Prostate gland (tissue), 2 donors: Measurements from ENCODE around the gene SFT2D3.

Source experiments
- POLR2A ChIP-seq: fragments of 450-650 bp; IDR thresholded peaks from one replicate; pipeline ENCODE4 v1.6.1; 2016; ENCODE audit warnings: antibody characterized with exemption, mild to moderate bottlenecking
- POLR2AphosphoS5 ChIP-seq: sonication (generic); formaldehyde crosslinking; IDR thresholded peaks from one replicate; pipeline ENCODE4 v1.6.1; 2017; ENCODE audit warnings: antibody characterized with exemption
- TF ChIP-seq, protein P1 (sequence below), 4 experiments: fragments of 200-600 bp in 2 of 4; fragments of 450-650 bp in 2 of 4; sonication (generic) in 2 of 4; IDR thresholded peaks; 1 replicate in 3 of 4; 2 replicates in 1 of 4; pipeline ENCODE4 v1.5.1; 2016 to 2019; ENCODE audit warnings: antibody characterized with exemption in 4 of 4, mild to moderate bottlenecking in 2 of 4, moderate library complexity in 2 of 4

DNA sequence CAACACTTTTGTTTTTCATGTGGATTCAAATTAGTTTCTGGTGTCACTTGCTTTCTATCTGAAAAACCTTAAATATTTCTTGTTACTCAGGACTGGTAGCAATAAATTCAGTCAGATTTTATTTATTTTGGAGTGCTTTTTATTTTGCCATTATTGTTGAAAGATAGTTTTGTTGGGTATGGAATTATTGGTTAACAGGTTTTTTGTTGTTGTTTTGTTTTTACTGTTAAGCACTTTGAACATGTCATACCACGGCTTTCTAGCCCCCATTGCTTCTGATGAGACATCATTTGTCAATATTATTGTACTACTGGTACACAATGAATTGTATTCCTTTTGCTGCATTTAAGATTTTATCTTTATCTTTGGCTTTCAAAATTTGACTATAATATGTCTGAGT is 12.9 kb upstream of the SFT2D3 start:
- TF ChIP-seq POLR2AphosphoS5 (no peak), POLR2A (no peak)
- TF ChIP-seq, protein P1, sequence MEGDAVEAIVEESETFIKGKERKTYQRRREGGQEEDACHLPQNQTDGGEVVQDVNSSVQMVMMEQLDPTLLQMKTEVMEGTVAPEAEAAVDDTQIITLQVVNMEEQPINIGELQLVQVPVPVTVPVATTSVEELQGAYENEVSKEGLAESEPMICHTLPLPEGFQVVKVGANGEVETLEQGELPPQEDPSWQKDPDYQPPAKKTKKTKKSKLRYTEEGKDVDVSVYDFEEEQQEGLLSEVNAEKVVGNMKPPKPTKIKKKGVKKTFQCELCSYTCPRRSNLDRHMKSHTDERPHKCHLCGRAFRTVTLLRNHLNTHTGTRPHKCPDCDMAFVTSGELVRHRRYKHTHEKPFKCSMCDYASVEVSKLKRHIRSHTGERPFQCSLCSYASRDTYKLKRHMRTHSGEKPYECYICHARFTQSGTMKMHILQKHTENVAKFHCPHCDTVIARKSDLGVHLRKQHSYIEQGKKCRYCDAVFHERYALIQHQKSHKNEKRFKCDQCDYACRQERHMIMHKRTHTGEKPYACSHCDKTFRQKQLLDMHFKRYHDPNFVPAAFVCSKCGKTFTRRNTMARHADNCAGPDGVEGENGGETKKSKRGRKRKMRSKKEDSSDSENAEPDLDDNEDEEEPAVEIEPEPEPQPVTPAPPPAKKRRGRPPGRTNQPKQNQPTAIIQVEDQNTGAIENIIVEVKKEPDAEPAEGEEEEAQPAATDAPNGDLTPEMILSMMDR (IDR thresholded peaks at IDR 0.05), result no peak
